H9 (cell line): ENCODE results near the gene CADPS2. TPM values are rescaled to one million over a fixed set of nuclear protein-coding genes. Genes with fewer than 3 reads are reported as not detected.

ENCODE experiments used
- DNase-seq: peaks from one replicate; pipeline ENCODE4 v3.0.0-alpha.2; 2017
- H2AFZ ChIP-seq: one replicate; pipeline ENCODE4 v1.6.1; 2013; ENCODE audit warnings: mild to moderate bottlenecking, low read length, control low read depth, moderate library complexity
- H2AK5ac ChIP-seq: 2 replicates; pipeline ENCODE4 v1.6.1; 2013; ENCODE audit warnings: low read length, control low read depth, mixed read lengths; ENCODE audit not compliant: insufficient read length
- H2BK120ac ChIP-seq: one replicate; pipeline ENCODE4 v1.6.1; 2013; ENCODE audit warnings: low read depth, mild to moderate bottlenecking, low read length, control low read depth, inconsistent platforms; ENCODE audit not compliant: poor library complexity, severe bottlenecking
- H2BK12ac ChIP-seq: 2 replicates; pipeline ENCODE4 v1.6.1; 2013; ENCODE audit warnings: low read length, control low read depth, mixed read lengths, low read depth; ENCODE audit not compliant: insufficient read length
- H2BK15ac ChIP-seq: 2 replicates; pipeline ENCODE4 v1.6.1; 2013; ENCODE audit warnings: low read depth, low read length, control low read depth
- H2BK20ac ChIP-seq: one replicate; pipeline ENCODE4 v1.6.1; 2013; ENCODE audit warnings: low read depth, mild to moderate bottlenecking, low read length, control low read depth, inconsistent platforms; ENCODE audit not compliant: poor library complexity, severe bottlenecking
- H2BK5ac ChIP-seq: 2 replicates; pipeline ENCODE4 v1.6.1; 2013; ENCODE audit warnings: low read length, control low read depth, mixed read lengths; ENCODE audit not compliant: insufficient read length
- H3K14ac ChIP-seq: 2 replicates; pipeline ENCODE4 v1.6.1; 2013; ENCODE audit warnings: low read length, control low read depth; ENCODE audit not compliant: insufficient read depth
- H3K18ac ChIP-seq: 2 replicates; pipeline ENCODE4 v1.6.1; 2013; ENCODE audit warnings: low read depth, mild to moderate bottlenecking, mixed read lengths, low read length, control low read depth; ENCODE audit not compliant: insufficient read length
- H3K23ac ChIP-seq: 2 replicates; pipeline ENCODE4 v1.6.1; 2013; ENCODE audit warnings: low read length, control low read depth, mixed read lengths, low read depth; ENCODE audit not compliant: insufficient read length
- H3K23me2 ChIP-seq: 2 replicates; pipeline ENCODE4 v1.6.1; 2013; ENCODE audit warnings: low read depth, mild to moderate bottlenecking, mixed read lengths, low read length, control low read depth; ENCODE audit not compliant: insufficient read length, poor library complexity, severe bottlenecking
- H3K27ac ChIP-seq: 2 replicates; pipeline ENCODE4 v1.5.1; 2013; ENCODE audit warnings: low read length, control low read depth, mixed read lengths, low read depth; ENCODE audit not compliant: insufficient read length
- H3K27me3 ChIP-seq: 2 replicates; pipeline ENCODE4 v1.6.1; 2013; ENCODE audit warnings: low read length, control low read depth, inconsistent platforms; ENCODE audit not compliant: insufficient read depth
- H3K4ac ChIP-seq: 2 replicates; pipeline ENCODE4 v1.6.1; 2013; ENCODE audit warnings: low read depth, mild to moderate bottlenecking, control low read depth, inconsistent platforms, low read length, moderate library complexity
- H3K4me1 ChIP-seq: 2 replicates; pipeline ENCODE4 v1.6.1; 2013; ENCODE audit warnings: low read length, control low read depth, inconsistent platforms; ENCODE audit not compliant: insufficient read depth
- H3K4me2 ChIP-seq: 2 replicates; pipeline ENCODE4 v1.6.1; 2013; ENCODE audit warnings: low read length, control low read depth, mixed read lengths; ENCODE audit not compliant: insufficient read length, insufficient read depth
- H3K56ac ChIP-seq: 2 replicates; pipeline ENCODE4 v1.6.1; 2013; ENCODE audit warnings: low read depth, mild to moderate bottlenecking, mixed read lengths, low read length, control low read depth; ENCODE audit not compliant: insufficient read length
- H3K79me1 ChIP-seq: 2 replicates; pipeline ENCODE4 v1.6.1; 2013; ENCODE audit warnings: low read depth, mild to moderate bottlenecking, moderate library complexity, low read length, control low read depth, inconsistent platforms; ENCODE audit not compliant: insufficient read depth, poor library complexity, severe bottlenecking
- H3K79me2 ChIP-seq: 2 replicates; pipeline ENCODE4 v1.6.1; 2013; ENCODE audit warnings: low read length, control low read depth, inconsistent platforms; ENCODE audit not compliant: insufficient read depth
- H3K9ac ChIP-seq: 2 replicates; pipeline ENCODE4 v1.6.1; 2013; ENCODE audit warnings: low read length, control low read depth, mixed read lengths; ENCODE audit not compliant: insufficient read length; ENCODE audit errors: extremely low read depth
- H3K9me3 ChIP-seq: one replicate; pipeline ENCODE4 v1.6.1; 2013; ENCODE audit warnings: low read depth, low read length, inconsistent platforms; ENCODE audit not compliant: control insufficient read depth
- H3T11ph ChIP-seq: one replicate; pipeline ENCODE4 v1.6.1; 2013; ENCODE audit warnings: mild to moderate bottlenecking, low read length, control low read depth, inconsistent platforms
- H4K20me1 ChIP-seq: one replicate; pipeline ENCODE4 v1.6.1; 2013; ENCODE audit not compliant: control insufficient read depth, insufficient read length, insufficient read depth
- H4K5ac ChIP-seq: 2 replicates; pipeline ENCODE4 v1.6.1; 2013; ENCODE audit warnings: low read depth, mild to moderate bottlenecking, mixed read lengths, low read length, control low read depth; ENCODE audit not compliant: insufficient read length
- H4K8ac ChIP-seq: replicated peaks from 2 replicates; pipeline ENCODE4 v1.6.1; 2013; ENCODE audit warnings: low read length, control low read depth, mixed read lengths, low read depth; ENCODE audit not compliant: insufficient read length
- H4K91ac ChIP-seq: 2 replicates; pipeline ENCODE4 v1.6.1; 2013; ENCODE audit warnings: low read depth, mild to moderate bottlenecking, moderate library complexity, mixed read lengths, low read length, control low read depth; ENCODE audit not compliant: insufficient read length
- H3K27ac Mint-ChIP-seq, 3 experiments: 2 replicates in 2 of 3; 3 replicates in 1 of 3; pipeline ENCODE4 v1.8.0; 2020 to 2021; ENCODE audit warnings: mixed read lengths in 3 of 3, mild to moderate bottlenecking in 1 of 3, moderate library complexity in 1 of 3
- H3K27me3 Mint-ChIP-seq: 2 replicates; pipeline ENCODE4 v1.8.0; 2021; ENCODE audit warnings: low read depth, mild to moderate bottlenecking, moderate library complexity, mixed read lengths
- H3K36me3 Mint-ChIP-seq, 3 experiments: 2 replicates in 2 of 3; 3 replicates in 1 of 3; pipeline ENCODE4 v1.8.0; 2020 to 2021; ENCODE audit warnings: low read depth in 3 of 3, mixed read lengths in 3 of 3; ENCODE audit not compliant: insufficient read depth in 1 of 3
- H3K4me1 Mint-ChIP-seq, 2 experiments: 2 replicates each; pipeline ENCODE4 v1.8.0; 2020; ENCODE audit warnings: mixed read lengths in 2 of 2
- H3K4me3 Mint-ChIP-seq, 2 experiments: 2 replicates in 1 of 2; 3 replicates in 1 of 2; pipeline ENCODE4 v1.8.0; 2020 to 2021; ENCODE audit warnings: mild to moderate bottlenecking in 2 of 2, mixed read lengths in 2 of 2, moderate library complexity in 1 of 2
- H3K9me3 Mint-ChIP-seq, 2 experiments: 2 replicates in 1 of 2; 3 replicates in 1 of 2; pipeline ENCODE4 v1.8.0; 2020; ENCODE audit warnings: mild to moderate bottlenecking in 2 of 2, mixed read lengths in 2 of 2, moderate library complexity in 1 of 2
- CTCF ChIP-seq: fragments of 200-600 bp; sonication (generic); conservative IDR thresholded peaks from 3 replicates; pipeline ENCODE4 v1.8.0; 2021; ENCODE audit warnings: antibody characterized with exemption, mild to moderate bottlenecking
- WGBS: extraction: QIAGEN DNeasy Blood & Tissue Kit; methylation state at CpG from one replicate; pipeline ENCODE4 v1.1.7; 2013; ENCODE audit warnings: missing lambda C conversion rate, low lambda C conversion rate, mixed read lengths; ENCODE audit not compliant: insufficient read length; ENCODE audit errors: extremely low coverage; 5-methylcytosine and 5-hydroxymethylcytosine counted together
- total RNA-seq: library from RNA; stranded (reverse); gene quantifications from 2 replicates; pipeline ENCODE4 v1.2.1, GENCODE V29; 2021

CADPS2 gene
- total RNA-seq, 1 experiment from 2014 or later, result 7.1 TPM

- no peak overlapping the region for H3K23ac ChIP-seq
- peak overlapping the region; percentile 71 for H3K4me2 ChIP-seq
- peaks cover 5 to 69% (median 26%) of the 10 kb centered on the region in 3 experiments for H3K36me3 Mint-ChIP-seq
- WGBS, result no CpG with 5 or more reads among the region's 13 CpGs
- peaks cover 64 to 66% of the 10 kb centered on the region in 2 experiments for H3K4me1 Mint-ChIP-seq
- no peaks in the 10 kb centered on the region for H3K9me3 ChIP-seq
- H3K18ac ChIP-seq, result no peak overlapping the region
- H3K79me1 ChIP-seq, result no peaks in the 10 kb centered on the region
- H3T11ph ChIP-seq, result no peak overlapping the region
- H3K4ac ChIP-seq, result no peak overlapping the region
- H2BK12ac ChIP-seq, result no peak overlapping the region
- no peak overlapping the region for H4K5ac ChIP-seq
- H3K56ac ChIP-seq, result no peak overlapping the region
- peaks cover 20% of the 10 kb centered on the region; the same call in 1 of the 2 replicates for H3K27me3 ChIP-seq
- H3K79me2 ChIP-seq, result no peaks in the 10 kb centered on the region; the same call in 1 of the 2 replicates
- no peak overlapping the region for H4K8ac ChIP-seq
- TF ChIP-seq CTCF, result no peak
- peak; percentile 64 for DNase-seq
- no peak overlapping the region for H2BK120ac ChIP-seq
- no peak overlapping the region for H2BK15ac ChIP-seq
- peaks cover 98% of the 10 kb centered on the region for H3K27me3 Mint-ChIP-seq
- H3K4me1 ChIP-seq, result peaks cover 7% of the 10 kb centered on the region; the same call in 1 of the 2 replicates
- H2BK20ac ChIP-seq, result no peak overlapping the region
- H2AK5ac ChIP-seq, result no peak overlapping the region
- no peak overlapping the region for H4K91ac ChIP-seq
- H3K27ac ChIP-seq, result no peak overlapping the region
- H2BK5ac ChIP-seq, result no peak overlapping the region
- peak overlapping the region; percentile 85 to 93 for H3K4me3 Mint-ChIP-seq
- no peaks in the 10 kb centered on the region for H3K9me3 Mint-ChIP-seq
- peaks cover 65% of the 10 kb centered on the region for H3K23me2 ChIP-seq
- H4K20me1 ChIP-seq, result no peaks in the 10 kb centered on the region
- peak overlapping the region in 2 of 3 experiments; percentile 96 to 98; a peak in 5 of 7 replicates for H3K27ac Mint-ChIP-seq
- H3K9ac ChIP-seq, result peak overlapping the region; percentile 24
- H3K14ac ChIP-seq, result no peak overlapping the region; the same call in 1 of the 2 replicates
- no peak overlapping the region for H2AFZ ChIP-seq
Observed at GRCh38 chr7:122307228-122307621, 579.0 kb downstream of the CADPS2 start.
